Measurements from ENCODE around the gene SMARCA2. TPM values are rescaled to one million over a fixed set of nuclear protein-coding genes. Genes with fewer than 3 reads are reported as not detected.

The SMARCA2 gene
- total RNA-seq, 2 experiments from 2014 or later = 207 to 224 TPM

- H3K9me3 Mint-ChIP-seq = no peaks in the 10 kb centered on the region
- ChIA-PET POLR2A (no interaction called here), CTCF (no interaction called here)
- no peaks in the 10 kb centered on the region for H3K36me3 Mint-ChIP-seq (ENCODE audit: low read depth)
- H3K27me3 Mint-ChIP-seq = peaks cover 9% of the 10 kb centered on the region
- no peaks in the 10 kb centered on the region for H3K4me1 Mint-ChIP-seq
- H3K27ac Mint-ChIP-seq = no peak overlapping the region
- DNase-seq = no peak
- no peak overlapping the region for H3K4me3 Mint-ChIP-seq
Observed at GRCh38 chr9:2234371-2234893, 219.3 kb downstream of the SMARCA2 start.

GRCh38 chr9:2235623-2236022 is 220.5 kb downstream of the SMARCA2 start:
- no peaks in the 10 kb centered on the region for H3K36me3 Mint-ChIP-seq (ENCODE audit: low read depth)
- no peaks in the 10 kb centered on the region for H3K9me3 Mint-ChIP-seq
- POLR2A ChIA-PET = no interaction called here
- peaks cover 9% of the 10 kb centered on the region for H3K27me3 Mint-ChIP-seq
- no peak for DNase-seq
- H3K4me3 Mint-ChIP-seq = no peak overlapping the region
- no peaks in the 10 kb centered on the region for H3K4me1 Mint-ChIP-seq
- CTCF ChIA-PET = no interaction called here
- H3K27ac Mint-ChIP-seq = no peak overlapping the region

- H3K4me3 Mint-ChIP-seq = no peak overlapping the region
- H3K27ac Mint-ChIP-seq = no peak overlapping the region
- POLR2A ChIA-PET = no interaction called here
- peaks cover 5% of the 10 kb centered on the region for H3K4me1 Mint-ChIP-seq
- no peaks in the 10 kb centered on the region for H3K36me3 Mint-ChIP-seq (ENCODE audit: low read depth)
- H3K27me3 Mint-ChIP-seq = peaks cover 10% of the 10 kb centered on the region
- no peak for DNase-seq
- no peaks in the 10 kb centered on the region for H3K9me3 Mint-ChIP-seq
- CTCF ChIA-PET = no interaction called here
Observed at GRCh38 chr9:2236850-2237249, 221.7 kb downstream of the SMARCA2 start.

GRCh38 chr9:2241461-2241835 is 226.3 kb downstream of the SMARCA2 start:
- CTCF ChIA-PET = no interaction called here
- no peak for DNase-seq
- POLR2A ChIA-PET = no interaction called here
- Mint-ChIP-seq H3K9me3 (peaks cover 5% of the 10 kb centered on the region), H3K27me3 (peaks cover 26% of the 10 kb centered on the region), H3K36me3 (ENCODE audit: low read depth) (no peaks in the 10 kb centered on the region), H3K4me3 (peak overlapping the region; percentile 66), H3K4me1 (peaks cover 14% of the 10 kb centered on the region), H3K27ac (no peak overlapping the region)

- ChIA-PET POLR2A (no interaction called here), CTCF (no interaction called here)
- no peaks in the 10 kb centered on the region for H3K36me3 Mint-ChIP-seq (ENCODE audit: low read depth)
Observed at GRCh38 chr9:2241836-2242741, 226.9 kb downstream of the SMARCA2 start.

GRCh38 chr9:2242831-2243330 is 227.7 kb downstream of the SMARCA2 start:
- Mint-ChIP-seq H3K4me1 (peaks cover 14% of the 10 kb centered on the region), H3K27me3 (peaks cover 24% of the 10 kb centered on the region), H3K36me3 (ENCODE audit: low read depth) (no peaks in the 10 kb centered on the region), H3K27ac (no peak overlapping the region), H3K4me3 (peak overlapping the region; percentile 18), H3K9me3 (peaks cover 5% of the 10 kb centered on the region)
- CTCF ChIA-PET = no interaction called here
- DNase-seq = no peak
- POLR2A ChIA-PET = interaction anchor here (0.8 kb wide), 1 partner anchor 17 kb away, joined by 3 read pairs; no protein-coding TSS in a partner anchor

More at GRCh38 chr9:2241836-2242741, 226.9 kb downstream of the SMARCA2 start:
- Mint-ChIP-seq H3K27me3 (peaks cover 26% of the 10 kb centered on the region), H3K4me1 (peaks cover 14% of the 10 kb centered on the region), H3K4me3 (peak overlapping the region; percentile 66), H3K27ac (no peak overlapping the region), H3K9me3 (peaks cover 5% of the 10 kb centered on the region)
- DNase-seq = peak; percentile 63
